ENCODE results near the gene FAM184B. TPM values are rescaled to one million over a fixed set of nuclear protein-coding genes. Genes with fewer than 3 reads are reported as not detected.

The FAM184B gene
- total and polyA plus RNA-seq, 4 experiments from 2014 or later: not detected

Other genes with a start within 250 kb of the FAM184B start
- gene LAP3, start 204.4 kb downstream of the FAM184B start, total RNA-seq: 10 to 100 TPM; 25.6 to 27.6 TPM
- gene LAP3, start 204.4 kb downstream of the FAM184B start, polyA plus RNA-seq: 10 to 100 TPM; 42.6 to 71.3 TPM
- 10 to 100 TPM; 85.4 to 87.0 TPM for gene MED28, start 167.0 kb downstream of the FAM184B start, total RNA-seq
- 10 to 100 TPM; 44.2 to 47.8 TPM for gene MED28, start 167.0 kb downstream of the FAM184B start, polyA plus RNA-seq
- gene DCAF16, start 29.1 kb upstream of the FAM184B start, total RNA-seq: 10 to 100 TPM; 74.7 to 74.9 TPM
- gene DCAF16, start 29.1 kb upstream of the FAM184B start, polyA plus RNA-seq: 10 to 100 TPM; 13.4 to 20.2 TPM
- gene NCAPG, start 29.4 kb upstream of the FAM184B start, total RNA-seq: under 1 TPM; 0.20 to 0.83 TPM
- under 1 TPM in 1 of 2 donors, not detected in 1; 0.37 TPM for gene NCAPG, start 29.4 kb upstream of the FAM184B start, polyA plus RNA-seq
- gene LCORL, start 240.1 kb upstream of the FAM184B start, total RNA-seq: 10 to 100 TPM; 11.3 to 14.5 TPM
- 1 to 10 TPM; 5.9 to 6.8 TPM for gene LCORL, start 240.1 kb upstream of the FAM184B start, polyA plus RNA-seq